ENCODE measurements around the gene CBLB.

- TF ChIP-seq, protein P1, sequence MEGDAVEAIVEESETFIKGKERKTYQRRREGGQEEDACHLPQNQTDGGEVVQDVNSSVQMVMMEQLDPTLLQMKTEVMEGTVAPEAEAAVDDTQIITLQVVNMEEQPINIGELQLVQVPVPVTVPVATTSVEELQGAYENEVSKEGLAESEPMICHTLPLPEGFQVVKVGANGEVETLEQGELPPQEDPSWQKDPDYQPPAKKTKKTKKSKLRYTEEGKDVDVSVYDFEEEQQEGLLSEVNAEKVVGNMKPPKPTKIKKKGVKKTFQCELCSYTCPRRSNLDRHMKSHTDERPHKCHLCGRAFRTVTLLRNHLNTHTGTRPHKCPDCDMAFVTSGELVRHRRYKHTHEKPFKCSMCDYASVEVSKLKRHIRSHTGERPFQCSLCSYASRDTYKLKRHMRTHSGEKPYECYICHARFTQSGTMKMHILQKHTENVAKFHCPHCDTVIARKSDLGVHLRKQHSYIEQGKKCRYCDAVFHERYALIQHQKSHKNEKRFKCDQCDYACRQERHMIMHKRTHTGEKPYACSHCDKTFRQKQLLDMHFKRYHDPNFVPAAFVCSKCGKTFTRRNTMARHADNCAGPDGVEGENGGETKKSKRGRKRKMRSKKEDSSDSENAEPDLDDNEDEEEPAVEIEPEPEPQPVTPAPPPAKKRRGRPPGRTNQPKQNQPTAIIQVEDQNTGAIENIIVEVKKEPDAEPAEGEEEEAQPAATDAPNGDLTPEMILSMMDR (IDR thresholded peaks at IDR 0.05) = no peak
- TF ChIP-seq POLR2A (IDR thresholded peaks at IDR 0.05) = no peak
Observed at GRCh38 chr3:105835606-105836005, 33.2 kb downstream of the CBLB start.

All from right lobe of liver (tissue), 4 donors.